Measurements from ENCODE around the gene MTHFSD. TPM values are rescaled to one million over a fixed set of nuclear protein-coding genes. Genes with fewer than 3 reads are reported as not detected.

Gene MTHFSD
- total RNA-seq, 1 donor from 2014 or later, result 27.7 TPM

- DNase-seq, result peak; percentile 27
- no peak for TF ChIP-seq CTCF (IDR thresholded peaks at IDR 0.05; ENCODE audit: partially characterized antibody, unreplicated experiment)
- Mint-ChIP-seq H3K27me3 (ENCODE audit: unreplicated experiment) (peaks cover 56% of the 10 kb centered on the region), H3K9me3 (ENCODE audit: unreplicated experiment) (peaks cover 21% of the 10 kb centered on the region), H3K4me1 (ENCODE audit: low read depth, unreplicated experiment) (peaks cover 18% of the 10 kb centered on the region), H3K4me3 (ENCODE audit: unreplicated experiment) (peak overlapping the region; percentile 20), H3K36me3 (ENCODE audit: unreplicated experiment) (no peaks in the 10 kb centered on the region), H3K27ac (ENCODE audit: unreplicated experiment) (no peak overlapping the region)
Observed at GRCh38 chr16:86502856-86503748, 51.9 kb downstream of the MTHFSD start.

GRCh38 chr16:86501989-86502855 lies 52.8 kb downstream of the MTHFSD start:
- no peak overlapping the region for H3K27ac Mint-ChIP-seq (ENCODE audit: unreplicated experiment)
- H3K4me3 Mint-ChIP-seq (ENCODE audit: unreplicated experiment), result no peak overlapping the region
- peaks cover 20% of the 10 kb centered on the region for H3K9me3 Mint-ChIP-seq (ENCODE audit: unreplicated experiment)
- H3K4me1 Mint-ChIP-seq (ENCODE audit: low read depth, unreplicated experiment), result peaks cover 11% of the 10 kb centered on the region
- H3K27me3 Mint-ChIP-seq (ENCODE audit: unreplicated experiment), result peaks cover 48% of the 10 kb centered on the region
- no peak for DNase-seq
- H3K36me3 Mint-ChIP-seq (ENCODE audit: unreplicated experiment), result no peaks in the 10 kb centered on the region
- no peak for TF ChIP-seq CTCF (IDR thresholded peaks at IDR 0.05; ENCODE audit: partially characterized antibody, unreplicated experiment)

DNA sequence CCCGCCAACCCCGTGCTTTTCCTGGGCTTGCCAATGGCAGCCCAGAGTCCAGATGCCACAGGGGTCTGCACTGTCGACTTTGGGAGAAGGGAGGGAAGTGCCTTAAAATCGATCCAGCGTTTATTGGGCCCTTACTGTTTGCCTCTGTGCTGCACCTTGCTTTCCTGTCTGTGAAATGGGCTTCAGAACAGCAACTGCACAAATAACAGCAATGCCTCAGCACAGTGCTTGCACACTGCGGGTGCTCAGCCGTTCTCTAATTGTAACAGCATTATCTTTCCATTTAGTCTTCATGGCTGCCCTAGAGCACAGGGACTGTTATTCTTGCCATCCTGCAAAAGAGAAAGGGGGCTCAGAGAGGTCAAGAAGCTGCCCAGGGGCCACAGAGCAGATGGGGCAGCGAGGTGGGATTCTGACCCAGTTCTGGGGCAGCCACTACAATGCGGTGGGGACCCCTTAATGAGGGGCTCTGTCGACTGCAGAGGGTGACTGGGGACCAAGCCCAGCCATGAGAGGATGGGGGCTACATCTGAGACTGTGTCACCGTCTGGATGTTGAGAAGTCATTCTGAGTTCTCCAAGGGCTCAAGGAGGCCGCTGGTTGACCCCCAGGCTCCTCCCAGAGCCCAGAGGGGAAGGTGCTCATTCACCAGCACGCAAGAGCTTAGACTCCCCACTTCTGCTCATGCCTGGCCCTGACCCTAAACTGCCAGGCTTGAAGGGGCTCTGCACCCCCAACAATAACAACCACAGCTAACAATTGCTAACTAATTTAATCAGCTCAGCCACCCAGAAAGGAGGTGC lies 54.1 kb downstream of the MTHFSD start:
- H3K9me3 Mint-ChIP-seq (ENCODE audit: unreplicated experiment), result peaks cover 16% of the 10 kb centered on the region
- TF ChIP-seq CTCF (IDR thresholded peaks at IDR 0.05; ENCODE audit: partially characterized antibody, unreplicated experiment), result no peak

DNA sequence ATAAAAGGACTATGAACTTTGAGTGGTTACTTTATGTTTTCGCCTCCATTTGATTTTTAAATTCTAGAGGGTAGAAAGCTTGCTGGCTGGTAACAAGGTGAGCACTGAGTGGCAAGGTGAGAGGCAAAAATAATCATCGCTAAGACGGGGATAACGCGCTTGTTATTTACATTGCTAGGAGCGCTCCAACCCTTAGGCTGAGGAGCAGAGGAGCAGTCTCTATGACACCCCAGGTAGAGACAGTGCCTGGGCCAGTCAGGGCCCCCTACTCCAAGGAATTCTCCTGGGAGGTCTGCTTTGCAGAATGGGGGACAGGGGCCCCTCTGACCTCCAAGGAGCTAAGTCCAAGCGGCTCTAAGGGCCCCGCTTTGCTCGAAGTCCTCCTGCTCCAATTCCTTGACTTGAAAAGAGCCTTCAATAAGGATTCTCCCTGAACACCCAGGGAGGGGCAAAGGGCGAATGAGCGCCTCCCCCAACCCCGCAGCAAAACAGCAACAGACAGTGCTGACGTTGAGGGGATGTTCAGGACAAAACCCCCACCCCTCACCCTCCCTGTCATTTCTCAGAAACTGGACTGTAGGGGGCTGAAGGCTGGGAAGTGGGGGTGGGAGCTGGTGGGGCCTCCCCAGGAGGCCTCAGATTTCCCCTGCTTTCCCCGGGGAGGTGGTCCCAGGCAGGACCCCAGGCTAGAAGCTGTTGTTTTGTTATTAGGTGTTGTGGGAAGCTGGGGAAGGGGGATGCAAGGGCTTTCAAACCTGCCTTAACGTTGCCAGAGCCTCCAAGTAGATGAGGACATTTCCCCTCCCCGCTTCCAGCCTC lies 54.9 kb downstream of the MTHFSD start:
- Mint-ChIP-seq H3K27me3 (ENCODE audit: unreplicated experiment) (peaks cover 35% of the 10 kb centered on the region), H3K27ac (ENCODE audit: unreplicated experiment) (no peak overlapping the region), H3K36me3 (ENCODE audit: unreplicated experiment) (no peaks in the 10 kb centered on the region), H3K4me1 (ENCODE audit: low read depth, unreplicated experiment) (peaks cover 8% of the 10 kb centered on the region), H3K4me3 (ENCODE audit: unreplicated experiment) (no peak overlapping the region), H3K9me3 (ENCODE audit: unreplicated experiment) (peaks cover 15% of the 10 kb centered on the region)
- TF ChIP-seq CTCF (IDR thresholded peaks at IDR 0.05; ENCODE audit: partially characterized antibody, unreplicated experiment), result no peak
- DNase-seq, result peak; percentile 17

More for the DNA sequence above, 54.1 kb downstream of the MTHFSD start:
- no peak for DNase-seq
- no peaks in the 10 kb centered on the region for H3K36me3 Mint-ChIP-seq (ENCODE audit: unreplicated experiment)
- peaks cover 10% of the 10 kb centered on the region for H3K4me1 Mint-ChIP-seq (ENCODE audit: low read depth, unreplicated experiment)
- H3K27me3 Mint-ChIP-seq (ENCODE audit: unreplicated experiment), result peaks cover 38% of the 10 kb centered on the region
- H3K27ac Mint-ChIP-seq (ENCODE audit: unreplicated experiment), result peak overlapping the region; percentile 48
- H3K4me3 Mint-ChIP-seq (ENCODE audit: unreplicated experiment), result no peak overlapping the region
